Type B pancreatic cell (in vitro differentiated cells): ENCODE measurements around the gene SCARB2. TPM values are rescaled to one million over a fixed set of nuclear protein-coding genes. Genes with fewer than 3 reads are reported as not detected.

Experiments used
- DNase-seq: peaks from one replicate; pipeline ENCODE4 v3.0.0; 2021; ENCODE audit warnings: mixed read lengths; ENCODE audit not compliant: unreplicated experiment; ENCODE audit errors: extremely low spot score
- H3K27ac Mint-ChIP-seq: 2 replicates; pipeline ENCODE4 v1.8.0; 2021; ENCODE audit warnings: mild to moderate bottlenecking, mixed read lengths
- H3K27me3 Mint-ChIP-seq: 2 replicates; pipeline ENCODE4 v1.8.0; 2021; ENCODE audit warnings: mixed read lengths
- H3K36me3 Mint-ChIP-seq: 2 replicates; pipeline ENCODE4 v1.8.0; 2021; ENCODE audit warnings: mixed read lengths
- H3K4me1 Mint-ChIP-seq: one replicate; pipeline ENCODE4 v1.8.0; 2021; ENCODE audit warnings: mixed read lengths; ENCODE audit not compliant: unreplicated experiment
- H3K4me3 Mint-ChIP-seq: 2 replicates; pipeline ENCODE4 v1.8.0; 2021; ENCODE audit warnings: mild to moderate bottlenecking, mixed read lengths
- H3K9me3 Mint-ChIP-seq: 2 replicates; pipeline ENCODE4 v1.8.0; 2021; ENCODE audit warnings: mixed read lengths
- total RNA-seq: library from RNA; stranded (reverse); gene quantifications from 2 replicates; pipeline ENCODE4 v1.2.1, GENCODE V29; 2021; ENCODE audit warnings: low replicate concordance
- TF ChIP-seq, protein P1 (sequence below): fragments of 200-600 bp; sonication (generic); conservative IDR thresholded peaks from 2 replicates; pipeline ENCODE4 v1.5.0; 2021; ENCODE audit warnings: antibody characterized with exemption, mild to moderate bottlenecking

SCARB2 gene
- total RNA-seq, 1 donor from 2014 or later, result 102 TPM

DNA sequence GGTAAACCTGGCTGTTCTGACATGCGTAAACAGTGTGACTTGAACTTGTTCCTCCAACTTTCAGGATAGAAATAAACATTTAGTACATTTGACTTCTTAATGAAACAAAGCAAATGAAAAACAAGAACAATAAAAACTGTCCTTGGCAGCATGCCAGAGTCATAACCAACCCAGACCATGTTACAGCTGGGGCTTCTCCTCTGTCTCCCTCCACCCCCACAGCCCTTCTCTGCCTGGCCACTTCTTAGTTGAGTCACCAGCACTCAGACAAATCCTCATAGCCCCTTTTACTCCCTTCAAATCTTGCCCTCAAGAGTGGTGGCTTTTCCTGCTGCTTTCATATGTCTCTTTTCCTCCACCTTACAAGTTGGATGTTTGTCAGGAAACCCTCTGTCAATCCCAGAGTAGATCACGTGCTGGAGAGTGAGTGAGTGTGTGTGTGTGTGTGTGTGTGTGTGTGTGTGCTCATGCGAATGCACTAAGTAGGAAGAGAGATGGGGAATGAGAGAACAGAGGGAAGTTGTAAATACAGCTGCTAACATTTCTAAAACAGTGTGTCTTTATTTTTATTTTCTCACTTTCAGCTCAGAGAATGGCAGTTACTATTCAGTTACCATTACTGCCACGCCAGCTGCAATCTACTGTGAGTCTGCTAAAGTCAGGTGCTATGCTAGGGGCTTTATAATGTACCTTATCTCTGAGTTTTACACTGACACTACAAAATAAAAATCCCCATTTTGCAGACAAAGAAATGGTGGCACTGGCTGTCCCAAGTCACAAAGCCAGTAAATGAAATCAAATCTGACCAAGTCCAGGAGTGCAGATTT is 15.0 kb downstream of the SCARB2 start:
- peak overlapping the region; percentile 72 for H3K4me3 Mint-ChIP-seq
- H3K36me3 Mint-ChIP-seq, result peaks cover 23% of the 10 kb centered on the region
- DNase-seq, result no peak

DNA sequence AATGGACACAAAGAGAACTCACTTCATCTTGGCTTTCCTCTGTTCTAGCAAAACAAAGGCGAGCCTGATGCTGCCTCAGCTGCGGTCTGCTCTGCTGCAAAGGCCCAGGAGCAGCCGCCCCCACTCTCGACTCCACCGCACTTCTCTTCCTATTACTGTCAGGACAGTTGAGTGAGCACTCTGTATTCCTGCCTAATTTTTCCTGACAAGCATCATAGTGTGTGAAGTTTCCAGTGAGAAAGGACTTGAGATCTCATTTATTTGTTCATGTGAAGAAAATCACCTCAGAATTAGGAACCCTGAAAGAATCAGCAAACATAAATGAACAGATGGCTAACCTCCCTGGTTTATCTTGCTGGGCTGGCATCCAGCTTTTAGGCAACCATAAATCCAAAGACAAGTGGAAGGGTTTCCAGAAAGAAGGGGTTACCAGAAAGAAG is 15.6 kb downstream of the SCARB2 start:
- H3K27ac Mint-ChIP-seq, result peak overlapping the region; percentile 87
- H3K4me3 Mint-ChIP-seq, result peak overlapping the region; percentile 67
- DNase-seq, result no peak
- no peaks in the 10 kb centered on the region for H3K9me3 Mint-ChIP-seq
- peaks cover 28% of the 10 kb centered on the region for H3K36me3 Mint-ChIP-seq
- peaks cover 40% of the 10 kb centered on the region for H3K4me1 Mint-ChIP-seq
- no peaks in the 10 kb centered on the region for H3K27me3 Mint-ChIP-seq
- TF ChIP-seq, protein P1, sequence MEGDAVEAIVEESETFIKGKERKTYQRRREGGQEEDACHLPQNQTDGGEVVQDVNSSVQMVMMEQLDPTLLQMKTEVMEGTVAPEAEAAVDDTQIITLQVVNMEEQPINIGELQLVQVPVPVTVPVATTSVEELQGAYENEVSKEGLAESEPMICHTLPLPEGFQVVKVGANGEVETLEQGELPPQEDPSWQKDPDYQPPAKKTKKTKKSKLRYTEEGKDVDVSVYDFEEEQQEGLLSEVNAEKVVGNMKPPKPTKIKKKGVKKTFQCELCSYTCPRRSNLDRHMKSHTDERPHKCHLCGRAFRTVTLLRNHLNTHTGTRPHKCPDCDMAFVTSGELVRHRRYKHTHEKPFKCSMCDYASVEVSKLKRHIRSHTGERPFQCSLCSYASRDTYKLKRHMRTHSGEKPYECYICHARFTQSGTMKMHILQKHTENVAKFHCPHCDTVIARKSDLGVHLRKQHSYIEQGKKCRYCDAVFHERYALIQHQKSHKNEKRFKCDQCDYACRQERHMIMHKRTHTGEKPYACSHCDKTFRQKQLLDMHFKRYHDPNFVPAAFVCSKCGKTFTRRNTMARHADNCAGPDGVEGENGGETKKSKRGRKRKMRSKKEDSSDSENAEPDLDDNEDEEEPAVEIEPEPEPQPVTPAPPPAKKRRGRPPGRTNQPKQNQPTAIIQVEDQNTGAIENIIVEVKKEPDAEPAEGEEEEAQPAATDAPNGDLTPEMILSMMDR, result no peak

More for the DNA sequence above, 15.0 kb downstream of the SCARB2 start:
- Mint-ChIP-seq H3K4me1 (peaks cover 40% of the 10 kb centered on the region), H3K9me3 (no peaks in the 10 kb centered on the region), H3K27me3 (no peaks in the 10 kb centered on the region), H3K27ac (peak overlapping the region; percentile 87)
- TF ChIP-seq, protein P1, result no peak

DNA sequence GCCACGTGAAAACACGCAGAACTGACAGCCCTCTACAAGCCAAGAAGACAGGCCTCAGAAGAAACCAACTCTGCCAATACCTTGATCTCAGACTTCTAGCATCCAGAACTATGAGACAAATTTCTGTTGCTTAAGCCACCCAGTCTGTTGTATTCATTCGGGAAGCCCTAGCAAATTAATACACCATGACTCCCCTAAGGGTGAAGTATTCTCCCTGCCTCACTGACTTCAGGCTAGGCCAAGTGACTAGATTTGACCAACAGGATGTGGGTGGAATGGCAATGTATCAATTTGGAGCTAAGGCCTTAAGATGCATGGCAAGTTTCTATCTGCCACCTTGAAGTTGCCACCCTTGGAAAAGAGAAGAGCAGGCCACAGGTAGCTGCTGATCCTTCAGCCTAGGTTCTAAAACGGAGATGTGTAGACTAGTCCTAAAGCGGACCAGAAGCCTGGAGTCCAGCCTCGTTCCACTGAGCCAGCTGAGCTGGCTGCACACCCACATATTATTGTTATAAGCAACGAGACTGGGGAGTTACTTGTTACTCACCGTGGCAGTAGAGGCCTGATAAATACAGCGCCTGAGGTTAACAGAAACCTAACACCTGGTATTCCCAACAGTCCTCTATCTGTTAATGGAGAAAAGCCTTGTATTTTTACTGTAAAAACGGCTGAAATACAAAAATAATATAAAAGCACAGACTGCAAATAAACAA is 16.4 kb downstream of the SCARB2 start:
- DNase-seq, result no peak
- TF ChIP-seq, protein P1, result no peak
- H3K27me3 Mint-ChIP-seq, result no peaks in the 10 kb centered on the region
- H3K27ac Mint-ChIP-seq, result peak overlapping the region; percentile 87
- peak overlapping the region; percentile 67 for H3K4me3 Mint-ChIP-seq
- peaks cover 36% of the 10 kb centered on the region for H3K36me3 Mint-ChIP-seq
- peaks cover 6% of the 10 kb centered on the region for H3K9me3 Mint-ChIP-seq
- H3K4me1 Mint-ChIP-seq, result peaks cover 42% of the 10 kb centered on the region

DNA sequence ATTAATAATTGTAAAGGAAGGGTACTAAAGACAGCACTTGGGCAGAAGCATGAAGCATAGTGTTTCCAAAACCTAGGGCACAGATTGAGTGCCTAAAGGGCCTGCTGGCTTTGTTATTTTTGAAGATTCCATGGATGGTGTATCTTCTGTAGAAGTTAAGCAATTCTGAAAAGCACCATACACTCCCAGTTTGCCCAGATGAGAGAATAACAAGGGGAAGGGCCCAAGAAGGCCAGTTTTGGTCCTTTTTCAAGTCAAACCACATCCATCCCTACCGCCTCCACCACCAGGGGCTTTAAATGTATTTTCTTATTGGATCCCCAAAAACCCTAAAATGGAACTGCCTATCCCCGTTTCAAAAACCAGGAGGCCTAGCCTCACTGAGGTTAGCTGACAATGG is 17.2 kb downstream of the SCARB2 start:
- H3K36me3 Mint-ChIP-seq, result peaks cover 44% of the 10 kb centered on the region
- H3K27ac Mint-ChIP-seq, result peak overlapping the region; percentile 87
- no peak overlapping the region for H3K4me3 Mint-ChIP-seq
- no peak for DNase-seq
- peaks cover 11% of the 10 kb centered on the region for H3K9me3 Mint-ChIP-seq
- H3K4me1 Mint-ChIP-seq, result peaks cover 42% of the 10 kb centered on the region
- no peaks in the 10 kb centered on the region for H3K27me3 Mint-ChIP-seq
- TF ChIP-seq, protein P1, result no peak

DNA sequence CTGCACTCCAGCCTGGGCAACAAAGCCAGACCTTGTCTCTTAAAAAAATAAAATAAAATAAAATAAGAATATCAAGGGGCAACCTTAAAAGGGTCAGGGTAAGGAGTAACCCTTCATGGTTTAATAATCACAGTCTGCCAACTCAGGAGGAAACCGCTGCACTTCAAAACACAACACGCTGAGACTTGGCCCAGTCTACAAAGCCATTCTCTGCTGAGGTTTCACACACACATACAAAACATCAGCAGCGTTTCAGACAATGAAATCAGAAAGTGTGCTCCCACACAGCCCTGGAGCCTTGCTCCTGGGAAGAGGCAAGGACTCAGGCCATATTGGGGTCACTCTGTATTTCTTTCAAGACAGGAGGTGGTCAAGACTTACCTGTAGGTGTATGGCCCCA is 18.3 kb downstream of the SCARB2 start:
- peaks cover 47% of the 10 kb centered on the region for H3K36me3 Mint-ChIP-seq
- no peak overlapping the region for H3K27ac Mint-ChIP-seq
- H3K27me3 Mint-ChIP-seq, result no peaks in the 10 kb centered on the region
- H3K4me1 Mint-ChIP-seq, result peaks cover 33% of the 10 kb centered on the region
- DNase-seq, result no peak
- H3K4me3 Mint-ChIP-seq, result no peak overlapping the region
- peaks cover 11% of the 10 kb centered on the region for H3K9me3 Mint-ChIP-seq
- TF ChIP-seq, protein P1, result no peak
